ENCODE measurements around the gene FRZB.

FRZB gene

GRCh38 chr2:182836451-182836850 lies 30.0 kb downstream of the FRZB start:
- no peaks in the 10 kb centered on the region for H3K27me3 ChIP-seq
- no peaks in the 10 kb centered on the region for H3K4me1 ChIP-seq
- no peaks in the 10 kb centered on the region for H3K9me3 ChIP-seq
- DNase-seq: no peak
- TF ChIP-seq, protein P1, sequence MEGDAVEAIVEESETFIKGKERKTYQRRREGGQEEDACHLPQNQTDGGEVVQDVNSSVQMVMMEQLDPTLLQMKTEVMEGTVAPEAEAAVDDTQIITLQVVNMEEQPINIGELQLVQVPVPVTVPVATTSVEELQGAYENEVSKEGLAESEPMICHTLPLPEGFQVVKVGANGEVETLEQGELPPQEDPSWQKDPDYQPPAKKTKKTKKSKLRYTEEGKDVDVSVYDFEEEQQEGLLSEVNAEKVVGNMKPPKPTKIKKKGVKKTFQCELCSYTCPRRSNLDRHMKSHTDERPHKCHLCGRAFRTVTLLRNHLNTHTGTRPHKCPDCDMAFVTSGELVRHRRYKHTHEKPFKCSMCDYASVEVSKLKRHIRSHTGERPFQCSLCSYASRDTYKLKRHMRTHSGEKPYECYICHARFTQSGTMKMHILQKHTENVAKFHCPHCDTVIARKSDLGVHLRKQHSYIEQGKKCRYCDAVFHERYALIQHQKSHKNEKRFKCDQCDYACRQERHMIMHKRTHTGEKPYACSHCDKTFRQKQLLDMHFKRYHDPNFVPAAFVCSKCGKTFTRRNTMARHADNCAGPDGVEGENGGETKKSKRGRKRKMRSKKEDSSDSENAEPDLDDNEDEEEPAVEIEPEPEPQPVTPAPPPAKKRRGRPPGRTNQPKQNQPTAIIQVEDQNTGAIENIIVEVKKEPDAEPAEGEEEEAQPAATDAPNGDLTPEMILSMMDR (IDR thresholded peaks at IDR 0.05; ENCODE audit: low read depth, low read length): no peak
- no peak overlapping the region for H3K4me3 ChIP-seq (ENCODE audit: low read depth, low read length)
- H3K36me3 ChIP-seq: no peaks in the 10 kb centered on the region

GRCh38 chr2:182834293-182834692 lies 32.1 kb downstream of the FRZB start:
- Histone ChIP-seq H3K4me1 (no peaks in the 10 kb centered on the region), H3K27me3 (no peaks in the 10 kb centered on the region), H3K4me3 (ENCODE audit: low read depth, low read length) (no peak overlapping the region), H3K36me3 (no peaks in the 10 kb centered on the region), H3K9me3 (no peaks in the 10 kb centered on the region)
- TF ChIP-seq, protein P1 (IDR thresholded peaks at IDR 0.05; ENCODE audit: low read depth, low read length): no peak
- no peak for DNase-seq

- Histone ChIP-seq H3K36me3 (no peaks in the 10 kb centered on the region), H3K4me3 (ENCODE audit: low read depth, low read length) (no peak overlapping the region), H3K27me3 (no peaks in the 10 kb centered on the region), H3K9me3 (no peaks in the 10 kb centered on the region), H3K4me1 (no peaks in the 10 kb centered on the region)
- TF ChIP-seq, protein P1 (IDR thresholded peaks at IDR 0.05; ENCODE audit: low read depth, low read length): no peak
- DNase-seq: no peak
Measured at GRCh38 chr2:182833084-182833854, 33.2 kb downstream of the FRZB start.

- Histone ChIP-seq H3K4me1 (no peaks in the 10 kb centered on the region), H3K36me3 (no peaks in the 10 kb centered on the region), H3K27me3 (no peaks in the 10 kb centered on the region), H3K4me3 (ENCODE audit: low read depth, low read length) (no peak overlapping the region), H3K9me3 (no peaks in the 10 kb centered on the region)
- TF ChIP-seq, protein P1 (IDR thresholded peaks at IDR 0.05; ENCODE audit: low read depth, low read length): no peak
- no peak for DNase-seq
Measured at GRCh38 chr2:182831921-182832320, 34.5 kb downstream of the FRZB start.

- DNase-seq: no peak
- H3K36me3 ChIP-seq: no peaks in the 10 kb centered on the region
- no peaks in the 10 kb centered on the region for H3K9me3 ChIP-seq
- no peaks in the 10 kb centered on the region for H3K4me1 ChIP-seq
- H3K27me3 ChIP-seq: no peaks in the 10 kb centered on the region
- TF ChIP-seq, protein P1 (IDR thresholded peaks at IDR 0.05; ENCODE audit: low read depth, low read length): no peak
- H3K4me3 ChIP-seq (ENCODE audit: low read depth, low read length): no peak overlapping the region
Measured at GRCh38 chr2:182831101-182831500, 35.3 kb downstream of the FRZB start.

- H3K4me1 ChIP-seq: no peaks in the 10 kb centered on the region
- TF ChIP-seq, protein P1 (IDR thresholded peaks at IDR 0.05; ENCODE audit: low read depth, low read length): no peak
- DNase-seq: no peak
Measured at GRCh38 chr2:182827182-182827879, 39.1 kb downstream of the FRZB start.

More at GRCh38 chr2:182827182-182827879, 39.1 kb downstream of the FRZB start:
- H3K27me3 ChIP-seq: no peaks in the 10 kb centered on the region
- H3K36me3 ChIP-seq: no peaks in the 10 kb centered on the region
- no peak overlapping the region for H3K4me3 ChIP-seq (ENCODE audit: low read depth, low read length)
- no peaks in the 10 kb centered on the region for H3K9me3 ChIP-seq
